CD4-positive, CD25-positive, alpha-beta regulatory T cell (primary cell): Measurements from ENCODE around the gene OAS1. TPM values are rescaled to one million over a fixed set of nuclear protein-coding genes. Genes with fewer than 3 reads are reported as not detected.

Experiments
- ATAC-seq, 2 donors: fragments of 150-1000 bp; cut with Tn5 transposase; one replicate each; pipeline ENCODE4 v1.10.0; 2021; ENCODE audit warnings: low read depth in 2 of 2, moderate number of reproducible peaks in 2 of 2, moderate library complexity in 1 of 2
- DNase-seq, 3 donors: peaks; one replicate each; pipeline versions ENCODE4 v3.0.0 to v3.0.0-alpha.2; 2012 to 2022; ENCODE audit warnings: mixed read lengths in 1 of 3
- H3K27ac ChIP-seq: one replicate; pipeline ENCODE4 v1.7.0; 2013; ENCODE audit warnings: mild to moderate bottlenecking, low read length; ENCODE audit not compliant: insufficient read depth, poor library complexity, severe bottlenecking
- H3K27me3 ChIP-seq: one replicate; pipeline ENCODE4 v1.7.0; 2013; ENCODE audit warnings: low read length; ENCODE audit not compliant: control insufficient read depth, insufficient read depth
- H3K36me3 ChIP-seq: one replicate; pipeline ENCODE4 v1.7.0; 2013; ENCODE audit warnings: mild to moderate bottlenecking, low read length, moderate library complexity; ENCODE audit not compliant: control insufficient read depth, insufficient read depth
- H3K4me1 ChIP-seq: 2 replicates; pipeline ENCODE4 v1.7.0; 2013; ENCODE audit warnings: mild to moderate bottlenecking, low read length; ENCODE audit not compliant: insufficient read depth, control insufficient read depth, poor library complexity, severe bottlenecking
- H3K4me3 ChIP-seq: one replicate; pipeline ENCODE4 v1.7.0; 2013; ENCODE audit warnings: low read depth, mild to moderate bottlenecking, low read length, moderate library complexity
- H3K9me3 ChIP-seq, 2 experiments: 1 replicate in 1 of 2; 2 replicates in 1 of 2; pipeline ENCODE4 v1.7.0; 2013; ENCODE audit warnings: low read length in 2 of 2, mild to moderate bottlenecking in 1 of 2, moderate library complexity in 1 of 2; ENCODE audit not compliant: control insufficient read depth in 2 of 2
- H3K27ac Mint-ChIP-seq, 3 donors: one replicate each; pipeline ENCODE4 v1.8.0; 2020 to 2022; ENCODE audit warnings: mild to moderate bottlenecking in 3 of 3, mixed read lengths in 3 of 3, moderate library complexity in 2 of 3
- H3K27me3 Mint-ChIP-seq: one replicate; pipeline ENCODE4 v1.8.0; 2022; ENCODE audit warnings: mild to moderate bottlenecking, mixed read lengths
- H3K36me3 Mint-ChIP-seq: one replicate; pipeline ENCODE4 v1.8.0; 2020; ENCODE audit warnings: mixed read lengths
- H3K4me1 Mint-ChIP-seq, 4 donors: one replicate each; pipeline ENCODE4 v1.8.0; 2020 to 2022; ENCODE audit warnings: mixed read lengths in 4 of 4, mild to moderate bottlenecking in 1 of 4
- H3K4me3 Mint-ChIP-seq, 4 donors: one replicate each; pipeline ENCODE4 v1.8.0; 2020 to 2022; ENCODE audit warnings: mild to moderate bottlenecking in 4 of 4, mixed read lengths in 4 of 4, moderate library complexity in 3 of 4
- H3K9me3 Mint-ChIP-seq, 7 donors: one replicate each; pipeline ENCODE4 v1.8.0; 2020 to 2022; ENCODE audit warnings: mixed read lengths in 7 of 7, mild to moderate bottlenecking in 3 of 7, moderate library complexity in 2 of 7
- polyA plus RNA-seq, 4 donors: library from polyadenylated mRNA; unstranded; fragments of 300-500 nt; fragmentation: Illumina TruSeq; gene quantifications; one replicate each; pipeline ENCODE4 v1.2.3, GENCODE V29; 2021
- total RNA-seq: library from RNA; stranded (reverse); gene quantifications from one replicate; pipeline ENCODE4 v1.2.3, GENCODE V29; 2022

The OAS1 gene
- total and polyA plus RNA-seq, 5 donors from 2014 or later = 44.2 to 115 (median 111) TPM

GRCh38 chr12:112963227-112963861 is 56.6 kb downstream of the OAS1 start:
- H3K27ac Mint-ChIP-seq = no peak overlapping the region
- Histone ChIP-seq H3K27me3 (no peaks in the 10 kb centered on the region), H3K27ac (no peak overlapping the region), H3K4me3 (no peak overlapping the region), H3K36me3 (peaks cover 72% of the 10 kb centered on the region), H3K4me1 (no peaks in the 10 kb centered on the region), H3K9me3 (no peaks in the 10 kb centered on the region)
- no peak overlapping the region for H3K4me3 Mint-ChIP-seq
- DNase-seq (no peak), ATAC-seq (no peak)
- H3K27me3 Mint-ChIP-seq = no peaks in the 10 kb centered on the region
- H3K4me1 Mint-ChIP-seq = peaks cover 10 to 14% (median 12%) of the 10 kb centered on the region in 4 donors
- H3K9me3 Mint-ChIP-seq = peaks cover 0 to 5% (median 0%) of the 10 kb centered on the region in 7 donors
- H3K36me3 Mint-ChIP-seq = peaks cover 63% of the 10 kb centered on the region

- Mint-ChIP-seq H3K27me3 (no peaks in the 10 kb centered on the region), H3K36me3 (peaks cover 62% of the 10 kb centered on the region), H3K27ac (peak overlapping the region in 1 of 3 donors; percentile 20), H3K4me1 (peaks cover 10 to 14% (median 12%) of the 10 kb centered on the region in 4 donors), H3K9me3 (peaks cover 0 to 5% (median 0%) of the 10 kb centered on the region in 7 donors), H3K4me3 (no peak overlapping the region)
- no peaks in the 10 kb centered on the region for H3K9me3 ChIP-seq
- no peak overlapping the region for H3K4me3 ChIP-seq
- H3K4me1 ChIP-seq = no peaks in the 10 kb centered on the region
- H3K27ac ChIP-seq = no peak overlapping the region
- H3K27me3 ChIP-seq = no peaks in the 10 kb centered on the region
- DNase-seq (no peak), ATAC-seq (no peak)
- peaks cover 77% of the 10 kb centered on the region for H3K36me3 ChIP-seq
Measured at GRCh38 chr12:112964067-112964670, 57.4 kb downstream of the OAS1 start.

- Mint-ChIP-seq H3K4me3 (no peak overlapping the region), H3K36me3 (peaks cover 60% of the 10 kb centered on the region), H3K4me1 (peaks cover 3 to 9% (median 6%) of the 10 kb centered on the region in 4 donors), H3K27me3 (no peaks in the 10 kb centered on the region), H3K9me3 (peaks cover 0 to 2% (median 0%) of the 10 kb centered on the region in 7 donors), H3K27ac (no peak overlapping the region)
- Histone ChIP-seq H3K4me1 (no peaks in the 10 kb centered on the region), H3K27me3 (no peaks in the 10 kb centered on the region), H3K4me3 (no peak overlapping the region), H3K36me3 (peaks cover 84% of the 10 kb centered on the region), H3K27ac (no peak overlapping the region), H3K9me3 (no peaks in the 10 kb centered on the region)
- ATAC-seq = no peak
- no peak for DNase-seq
Measured at GRCh38 chr12:112964915-112965314, 58.2 kb downstream of the OAS1 start.

- Histone ChIP-seq H3K27ac (no peak overlapping the region), H3K4me1 (no peaks in the 10 kb centered on the region), H3K4me3 (no peak overlapping the region), H3K27me3 (no peaks in the 10 kb centered on the region), H3K9me3 (no peaks in the 10 kb centered on the region), H3K36me3 (peaks cover 88% of the 10 kb centered on the region)
- H3K4me3 Mint-ChIP-seq = no peak overlapping the region
- no peak for DNase-seq
- peaks cover 61% of the 10 kb centered on the region for H3K36me3 Mint-ChIP-seq
- no peak for ATAC-seq
- no peak overlapping the region for H3K27ac Mint-ChIP-seq
- H3K27me3 Mint-ChIP-seq = no peaks in the 10 kb centered on the region
- peaks cover 0 to 10% (median 2%) of the 10 kb centered on the region in 4 donors for H3K4me1 Mint-ChIP-seq
- H3K9me3 Mint-ChIP-seq = peaks cover 0 to 2% (median 0%) of the 10 kb centered on the region in 7 donors
Measured at GRCh38 chr12:112965643-112966042, 58.9 kb downstream of the OAS1 start.

GRCh38 chr12:112967306-112967705 is 60.5 kb downstream of the OAS1 start:
- Mint-ChIP-seq H3K36me3 (peaks cover 49% of the 10 kb centered on the region), H3K27me3 (no peaks in the 10 kb centered on the region), H3K27ac (peak overlapping the region in 1 of 3 donors; percentile 20), H3K4me3 (no peak overlapping the region), H3K4me1 (peaks cover 0 to 6% (median 0%) of the 10 kb centered on the region in 4 donors), H3K9me3 (peaks cover 0 to 2% (median 0%) of the 10 kb centered on the region in 7 donors)
- Histone ChIP-seq H3K36me3 (peaks cover 77% of the 10 kb centered on the region), H3K9me3 (no peaks in the 10 kb centered on the region), H3K27me3 (no peaks in the 10 kb centered on the region), H3K27ac (no peak overlapping the region), H3K4me1 (no peaks in the 10 kb centered on the region), H3K4me3 (no peak overlapping the region)
- ATAC-seq (no peak), DNase-seq (no peak)

GRCh38 chr12:112967858-112968257 is 61.1 kb downstream of the OAS1 start:
- no peaks in the 10 kb centered on the region for H3K9me3 ChIP-seq
- peaks cover 72% of the 10 kb centered on the region for H3K36me3 ChIP-seq
- H3K27me3 Mint-ChIP-seq = no peaks in the 10 kb centered on the region
- no peak for ATAC-seq
- H3K27ac ChIP-seq = no peak overlapping the region
- no peaks in the 10 kb centered on the region for H3K27me3 ChIP-seq
- H3K4me3 ChIP-seq = no peak overlapping the region
- no peak overlapping the region for H3K4me3 Mint-ChIP-seq
- peaks cover 0 to 2% (median 0%) of the 10 kb centered on the region in 7 donors for H3K9me3 Mint-ChIP-seq
- no peak for DNase-seq
- no peak overlapping the region for H3K27ac Mint-ChIP-seq
- no peaks in the 10 kb centered on the region for H3K4me1 ChIP-seq
- H3K4me1 Mint-ChIP-seq = peaks cover 0 to 6% (median 0%) of the 10 kb centered on the region in 4 donors
- peaks cover 45% of the 10 kb centered on the region for H3K36me3 Mint-ChIP-seq
